Pancreas (tissue), 10 donors: ENCODE results near the gene PLPP7. TPM values are rescaled to one million over a fixed set of nuclear protein-coding genes. Genes with fewer than 3 reads are reported as not detected.

ENCODE experiments used
- ATAC-seq, 4 donors: fragments of 200-7000 bp; cut with Tn5 transposase; one replicate each; pipeline versions ENCODE4 v1.8.0 to v1.9.1; 2020; ENCODE audit warnings: mild to moderate bottlenecking in 4 of 4, moderate library complexity in 4 of 4
- DNase-seq, 6 donors: peaks; one replicate each; pipeline ENCODE4 v3.0.0-alpha.2; 2020
- FAIRE-seq: peaks from 2 replicates; lab custom pipeline; 2012; peaks lifted over from hg19 to GRCh38; lab: Jason Lieb, UNC
- H3K27ac ChIP-seq, 4 donors: fragments of 200-600 bp; sonication (generic); 1 replicate in 3 of 4; 2 replicates in 1 of 4; pipeline versions ENCODE4 v1.5.0 to v1.8.0; 2020
- H3K27me3 ChIP-seq, 4 donors: fragments of 200-600 bp; one replicate each; pipeline ENCODE4 v1.8.0; 2021
- H3K36me3 ChIP-seq, 3 donors: fragments of 200-600 bp; sonication (generic) in 1 of 3; one replicate each; pipeline versions ENCODE4 v1.5.0 to v1.8.0; 2020 to 2021
- H3K4me1 ChIP-seq, 3 donors: fragments of 200-600 bp; one replicate each; pipeline ENCODE4 v1.8.0; 2021
- H3K4me3 ChIP-seq, 4 donors: fragments of 200-600 bp; sonication (generic) in 2 of 4; one replicate each; pipeline versions ENCODE4 v1.5.0 to v1.8.0; 2020 to 2021
- H3K9me3 ChIP-seq, 4 donors: fragments of 200-600 bp; one replicate each; pipeline ENCODE4 v1.8.0; 2021
- WGBS, 2 donors: extraction: QIAGEN DNeasy Blood & Tissue Kit; methylation state at CpG; one replicate each; pipeline ENCODE4 v1.1.7; 2013; 5-methylcytosine and 5-hydroxymethylcytosine counted together
- intact Hi-C, 3 donors: fragments of 100-400 bp; cut with DNase I; formaldehyde crosslinking; loops; one replicate each; pipeline versions ENCODE4 v1.11.1 to v1.14.2; 2022
- polyA plus RNA-seq, 2 donors: library from polyadenylated mRNA; stranded (reverse); fragments of 200-250 nt; gene quantifications; one replicate each; pipeline ENCODE4 v1.2.3, GENCODE V29; 2013
- total RNA-seq, 6 donors: library from RNA; stranded (reverse); fragmentation: NEBNext Ultra II Directional in 4 of 6; extraction: Animal tissue kit (Norgen Biotek cat#: 25700) in 4 of 6; gene quantifications; one replicate each; pipeline versions ENCODE4 v1.2.1 to v1.2.4, GENCODE V29; 2021 to 2023
- TF ChIP-seq, protein P1 (sequence below), 4 donors: fragments of 200-600 bp; sonication (generic) in 3 of 4; IDR thresholded peaks; one replicate each; pipeline versions ENCODE4 v1.5.0 to v1.8.0; 2021; ENCODE audit warnings: antibody characterized with exemption in 4 of 4
- donor health status: healthy with polysubstance abuse.
- donor health status: DM: no; HTN: no; CAD: no; lungs with moderate emphysema.
- donor health status: DM: no; HTN: no; CAD: no.
- donor health status: control.
- donor health status: control.
- donor health status: Bipolar disorder and iron deficiency.
- donor health status: DM: yes; HTN: yes; CAD: no.
- donor health status: DM: no; HTN: no; CAD: no.
- donor health status: DM: no; HTN: no; CAD: no.
- donor health status: DM: yes; HTN: yes; CAD: no.

PLPP7 gene
- total and polyA plus RNA-seq, 8 donors, result 0.38 to 2.5 (median 1.3) TPM

DNA sequence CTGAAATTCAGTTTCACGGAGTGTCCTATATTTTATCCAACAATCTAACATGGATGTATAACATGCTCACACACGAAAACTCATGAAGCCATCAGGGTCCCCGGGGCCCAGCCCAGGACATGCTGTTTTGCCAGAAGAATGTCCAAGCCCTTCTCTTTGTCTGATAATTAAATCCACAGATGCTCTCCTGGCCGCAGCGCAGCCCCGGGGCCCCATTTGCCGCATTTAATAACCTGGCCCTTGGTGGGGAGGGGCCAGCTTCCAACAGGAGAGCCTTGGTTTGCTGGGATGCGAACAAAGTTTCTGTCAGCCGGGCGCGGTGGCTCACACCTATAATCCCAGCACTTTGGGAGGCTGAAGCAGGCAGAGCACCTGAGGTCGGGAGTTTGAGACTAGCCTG is 30.0 kb downstream of the PLPP7 start:
- ATAC-seq, result no peak
- no peaks in the 10 kb centered on the region for H3K27me3 ChIP-seq
- no peaks in the 10 kb centered on the region for H3K9me3 ChIP-seq
- no peak overlapping the region for H3K4me3 ChIP-seq
- no peaks in the 10 kb centered on the region for H3K36me3 ChIP-seq
- TF ChIP-seq, protein P1, sequence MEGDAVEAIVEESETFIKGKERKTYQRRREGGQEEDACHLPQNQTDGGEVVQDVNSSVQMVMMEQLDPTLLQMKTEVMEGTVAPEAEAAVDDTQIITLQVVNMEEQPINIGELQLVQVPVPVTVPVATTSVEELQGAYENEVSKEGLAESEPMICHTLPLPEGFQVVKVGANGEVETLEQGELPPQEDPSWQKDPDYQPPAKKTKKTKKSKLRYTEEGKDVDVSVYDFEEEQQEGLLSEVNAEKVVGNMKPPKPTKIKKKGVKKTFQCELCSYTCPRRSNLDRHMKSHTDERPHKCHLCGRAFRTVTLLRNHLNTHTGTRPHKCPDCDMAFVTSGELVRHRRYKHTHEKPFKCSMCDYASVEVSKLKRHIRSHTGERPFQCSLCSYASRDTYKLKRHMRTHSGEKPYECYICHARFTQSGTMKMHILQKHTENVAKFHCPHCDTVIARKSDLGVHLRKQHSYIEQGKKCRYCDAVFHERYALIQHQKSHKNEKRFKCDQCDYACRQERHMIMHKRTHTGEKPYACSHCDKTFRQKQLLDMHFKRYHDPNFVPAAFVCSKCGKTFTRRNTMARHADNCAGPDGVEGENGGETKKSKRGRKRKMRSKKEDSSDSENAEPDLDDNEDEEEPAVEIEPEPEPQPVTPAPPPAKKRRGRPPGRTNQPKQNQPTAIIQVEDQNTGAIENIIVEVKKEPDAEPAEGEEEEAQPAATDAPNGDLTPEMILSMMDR (IDR thresholded peaks at IDR 0.05), result no peak
- no peak for FAIRE-seq
- WGBS, 2 donors, result 78 to 91% methylated on average over 12 of the region's 12 CpGs
- H3K27ac ChIP-seq, result no peak overlapping the region
- no peaks in the 10 kb centered on the region for H3K4me1 ChIP-seq
- DNase-seq, result peak in 2 of 6 donors; percentile 14 to 29
- intact Hi-C loops, result no loop called here

GRCh38 chr9:131320031-131320685 is 30.6 kb downstream of the PLPP7 start:
- intact Hi-C loops, result no loop called here
- DNase-seq (peak in 2 of 6 donors; percentile 36 to 41), ATAC-seq (peak in 1 of 4 donors; percentile 17), FAIRE-seq (no peak)
- Histone ChIP-seq H3K27me3 (no peaks in the 10 kb centered on the region), H3K9me3 (no peaks in the 10 kb centered on the region), H3K4me3 (no peak overlapping the region), H3K4me1 (no peaks in the 10 kb centered on the region), H3K27ac (no peak overlapping the region), H3K36me3 (no peaks in the 10 kb centered on the region)
- TF ChIP-seq, protein P1 (IDR thresholded peaks at IDR 0.05), result no peak
- WGBS, 2 donors, result 78 to 79% methylated on average over 19 of the region's 19 CpGs

- Histone ChIP-seq H3K4me1 (no peaks in the 10 kb centered on the region), H3K36me3 (no peaks in the 10 kb centered on the region), H3K9me3 (no peaks in the 10 kb centered on the region), H3K4me3 (peak overlapping the region in 2 of 4 donors; percentile 13 to 26), H3K27ac (peak overlapping the region; percentile 23 to 54 (median 42)), H3K27me3 (no peaks in the 10 kb centered on the region)
- ATAC-seq (peak; percentile 94 to 99 (median 98)), DNase-seq (peak; percentile 68 to 91 (median 74)), FAIRE-seq (no peak)
- intact Hi-C loops, result no loop called here
- 27 to 35% methylated on average over 8 of the region's 8 CpGs for WGBS, 2 donors
- TF ChIP-seq, protein P1 (IDR thresholded peaks at IDR 0.05), result no peak
Observed at GRCh38 chr9:131323629-131324028, 34.1 kb downstream of the PLPP7 start.

- Histone ChIP-seq H3K27me3 (no peaks in the 10 kb centered on the region), H3K9me3 (no peaks in the 10 kb centered on the region), H3K27ac (no peak overlapping the region), H3K4me1 (no peaks in the 10 kb centered on the region), H3K4me3 (no peak overlapping the region), H3K36me3 (no peaks in the 10 kb centered on the region)
- FAIRE-seq, result no peak
- intact Hi-C loops, result no loop called here
- no peak for ATAC-seq
- DNase-seq, result peak in 2 of 6 donors; percentile 9 to 21
- WGBS, 2 donors, result 91 to 92% methylated on average over 21 of the region's 21 CpGs
- TF ChIP-seq, protein P1 (IDR thresholded peaks at IDR 0.05), result no peak
Observed at GRCh38 chr9:131324736-131325679, 35.5 kb downstream of the PLPP7 start.
